ENCODE results near the gene APC2. TPM values are rescaled to one million over a fixed set of nuclear protein-coding genes. Genes with fewer than 3 reads are reported as not detected.
"Not testable (repeated sequence)": the region's sequence is repeated elsewhere in the genome, so short reads cannot be mapped to it uniquely, and the experiment has no call there.

APC2 gene
- total RNA-seq, 1 donor from 2014 or later: under 0.01 TPM

DNA sequence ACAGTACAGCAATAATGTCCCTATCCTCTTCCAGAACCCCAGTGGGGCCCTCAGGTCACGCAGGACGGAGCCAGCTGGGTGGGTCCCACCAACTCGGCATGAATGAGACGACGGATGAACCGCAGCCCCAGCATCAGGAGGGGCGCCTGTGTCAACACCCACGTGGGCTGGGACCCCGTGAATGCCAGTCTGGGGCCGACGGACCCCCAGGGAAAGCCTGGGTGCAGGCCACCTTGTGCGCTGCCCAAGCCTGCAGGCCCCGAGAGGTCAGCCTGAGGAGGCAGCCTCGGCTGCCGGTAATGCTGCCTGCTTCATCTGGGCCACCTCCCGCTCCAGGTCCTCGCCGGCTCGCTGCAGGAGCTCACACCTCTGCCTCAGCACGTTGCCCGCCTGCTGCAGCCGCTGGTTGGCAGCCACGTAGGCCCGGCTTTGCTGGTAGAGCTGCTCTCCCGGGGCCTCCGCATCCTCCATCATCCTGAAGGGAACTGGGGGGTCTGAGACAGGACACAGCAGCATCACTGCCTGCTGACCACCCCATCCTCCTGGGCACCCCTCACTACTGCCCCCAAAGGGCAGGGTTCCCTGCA, 24.9 kb downstream of the APC2 start:
- no peak for DNase-seq (ENCODE audit: low read depth)
- H3K27me3 ChIP-seq (ENCODE audit: control insufficient read depth, insufficient read depth, low read length): no peaks in the 10 kb centered on the region
- TF ChIP-seq, protein P1, sequence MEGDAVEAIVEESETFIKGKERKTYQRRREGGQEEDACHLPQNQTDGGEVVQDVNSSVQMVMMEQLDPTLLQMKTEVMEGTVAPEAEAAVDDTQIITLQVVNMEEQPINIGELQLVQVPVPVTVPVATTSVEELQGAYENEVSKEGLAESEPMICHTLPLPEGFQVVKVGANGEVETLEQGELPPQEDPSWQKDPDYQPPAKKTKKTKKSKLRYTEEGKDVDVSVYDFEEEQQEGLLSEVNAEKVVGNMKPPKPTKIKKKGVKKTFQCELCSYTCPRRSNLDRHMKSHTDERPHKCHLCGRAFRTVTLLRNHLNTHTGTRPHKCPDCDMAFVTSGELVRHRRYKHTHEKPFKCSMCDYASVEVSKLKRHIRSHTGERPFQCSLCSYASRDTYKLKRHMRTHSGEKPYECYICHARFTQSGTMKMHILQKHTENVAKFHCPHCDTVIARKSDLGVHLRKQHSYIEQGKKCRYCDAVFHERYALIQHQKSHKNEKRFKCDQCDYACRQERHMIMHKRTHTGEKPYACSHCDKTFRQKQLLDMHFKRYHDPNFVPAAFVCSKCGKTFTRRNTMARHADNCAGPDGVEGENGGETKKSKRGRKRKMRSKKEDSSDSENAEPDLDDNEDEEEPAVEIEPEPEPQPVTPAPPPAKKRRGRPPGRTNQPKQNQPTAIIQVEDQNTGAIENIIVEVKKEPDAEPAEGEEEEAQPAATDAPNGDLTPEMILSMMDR (IDR thresholded peaks at IDR 0.05; ENCODE audit: insufficient read depth, low read length, severe bottlenecking): no peak
- FAIRE-seq: no peak
- H3K36me3 ChIP-seq (ENCODE audit: control insufficient read depth, insufficient read depth, low read length): peaks cover 4% of the 10 kb centered on the region
- no peak overlapping the region for H3K4me3 ChIP-seq (ENCODE audit: low read depth, low read length)

- DNase-seq (ENCODE audit: low read depth): no peak
- peaks cover 4% of the 10 kb centered on the region for H3K36me3 ChIP-seq (ENCODE audit: control insufficient read depth, insufficient read depth, low read length)
- no peak for FAIRE-seq
- TF ChIP-seq, protein P1 (IDR thresholded peaks at IDR 0.05; ENCODE audit: insufficient read depth, low read length, severe bottlenecking): no peak
- no peaks in the 10 kb centered on the region for H3K27me3 ChIP-seq (ENCODE audit: control insufficient read depth, insufficient read depth, low read length)
- no peak overlapping the region for H3K4me3 ChIP-seq (ENCODE audit: low read depth, low read length)
Observed at GRCh38 chr19:1475751-1476437, 26.0 kb downstream of the APC2 start.

- H3K27me3 ChIP-seq (ENCODE audit: control insufficient read depth, insufficient read depth, low read length); DNase-seq (ENCODE audit: low read depth); H3K4me3 ChIP-seq (ENCODE audit: low read depth, low read length); H3K36me3 ChIP-seq (ENCODE audit: control insufficient read depth, insufficient read depth, low read length); FAIRE-seq: not testable (repeated sequence)
Observed at GRCh38 chr19:1477056-1477455, 27.1 kb downstream of the APC2 start.

GRCh38 chr19:1478934-1479707, 29.2 kb downstream of the APC2 start, which contains the start of gene C19orf25:
Gene C19orf25 (minus strand): TSS chr19:1479215. CDS start chr19:1478903, 312 bp downstream.
- Histone ChIP-seq H3K36me3 (ENCODE audit: control insufficient read depth, insufficient read depth, low read length) (peaks cover 4% of the 10 kb centered on the region), H3K4me3 (ENCODE audit: low read depth, low read length) (peak within 1 kb of the TSS; percentile 96), H3K27me3 (ENCODE audit: control insufficient read depth, insufficient read depth, low read length) (no peaks in the 10 kb centered on the region)
- FAIRE-seq (peak; percentile 81), DNase-seq (ENCODE audit: low read depth) (peak; percentile 81)
- TF ChIP-seq, protein P1 (IDR thresholded peaks at IDR 0.05; ENCODE audit: insufficient read depth, low read length, severe bottlenecking): no peak

- Histone ChIP-seq H3K4me3 (ENCODE audit: low read depth, low read length) (no peak overlapping the region), H3K27me3 (ENCODE audit: control insufficient read depth, insufficient read depth, low read length) (no peaks in the 10 kb centered on the region), H3K36me3 (ENCODE audit: control insufficient read depth, insufficient read depth, low read length) (peaks cover 1% of the 10 kb centered on the region)
- FAIRE-seq: no peak
- TF ChIP-seq, protein P1 (IDR thresholded peaks at IDR 0.05; ENCODE audit: insufficient read depth, low read length, severe bottlenecking): no peak
- no peak for DNase-seq (ENCODE audit: low read depth)
Observed at GRCh38 chr19:1481224-1481892, 31.4 kb downstream of the APC2 start.

Measured in bronchial epithelial cell (primary cell).